GM23338 (cell line): ENCODE data around the gene SOAT2. TPM values are rescaled to one million over a fixed set of nuclear protein-coding genes. Genes with fewer than 3 reads are reported as not detected.

Experiments
- ATAC-seq: fragments of 200-7000 bp; cut with Tn5 transposase; 3 replicates; pipeline ENCODE4 v1.9.1; 2020
- DNase-seq: peaks from one replicate; pipeline ENCODE4 v3.0.0-alpha.2; 2015; ENCODE audit warnings: low spot score
- H2AFZ ChIP-seq: fragments of 200-600 bp; sonication (generic); 2 replicates; pipeline ENCODE4 v1.8.0; 2016; ENCODE audit warnings: antibody characterized with exemption, mild to moderate bottlenecking, moderate library complexity
- H3F3A ChIP-seq: fragments of 200-600 bp; sonication (generic); replicated peaks from 2 replicates; pipeline ENCODE4 v1.8.0; 2017; ENCODE audit warnings: antibody characterized with exemption, mixed run types, low read depth
- H3K27ac ChIP-seq: fragments of 200-600 bp; sonication (generic); 2 replicates; pipeline ENCODE4 v1.6.1; 2016; ENCODE audit warnings: low read depth
- H3K27me3 ChIP-seq: fragments of 200-600 bp; sonication (generic); 2 replicates; pipeline ENCODE4 v1.8.0; 2016; ENCODE audit warnings: mild to moderate bottlenecking, mixed run types, moderate library complexity; ENCODE audit not compliant: insufficient read depth
- H3K36me3 ChIP-seq: fragments of 200-600 bp; sonication (generic); 2 replicates; pipeline ENCODE4 v1.8.0; 2016; ENCODE audit warnings: mild to moderate bottlenecking; ENCODE audit not compliant: insufficient read depth
- H3K4me1 ChIP-seq: fragments of 200-600 bp; sonication (generic); 2 replicates; pipeline ENCODE4 v1.8.0; 2016; ENCODE audit warnings: mild to moderate bottlenecking, moderate library complexity; ENCODE audit not compliant: insufficient read depth
- H3K4me2 ChIP-seq: fragments of 200-600 bp; sonication (generic); 2 replicates; pipeline ENCODE4 v1.7.1; 2017; ENCODE audit warnings: mixed run types
- H3K4me3 ChIP-seq: fragments of 200-600 bp; sonication (generic); 2 replicates; pipeline ENCODE4 v1.6.1; 2016; ENCODE audit warnings: mixed run types
- H3K79me2 ChIP-seq: fragments of 200-600 bp; sonication (generic); replicated peaks from 2 replicates; pipeline ENCODE4 v1.8.0; 2017; ENCODE audit warnings: mild to moderate bottlenecking; ENCODE audit not compliant: insufficient read depth
- H3K9me2 ChIP-seq: fragments of 200-600 bp; sonication (generic); 2 replicates; pipeline ENCODE4 v1.8.0; 2017; ENCODE audit not compliant: insufficient read depth
- H4K20me1 ChIP-seq: fragments of 200-600 bp; sonication (generic); replicated peaks from 2 replicates; pipeline ENCODE4 v1.8.0; 2017; ENCODE audit warnings: mild to moderate bottlenecking; ENCODE audit not compliant: insufficient read depth
- H3K27ac Mint-ChIP-seq: 2 replicates; pipeline ENCODE4 v1.8.0; 2020; ENCODE audit warnings: inconsistent platforms, mild to moderate bottlenecking, moderate library complexity, mixed read lengths
- H3K27me3 Mint-ChIP-seq: 3 replicates; pipeline ENCODE4 v1.8.0; 2022; ENCODE audit warnings: low read depth, mild to moderate bottlenecking, moderate library complexity, mixed read lengths, inconsistent platforms; ENCODE audit not compliant: insufficient read depth, poor library complexity
- H3K36me3 Mint-ChIP-seq: 3 replicates; pipeline ENCODE4 v1.8.0; 2021; ENCODE audit warnings: low read depth, mild to moderate bottlenecking, inconsistent platforms, moderate library complexity, mixed read lengths
- H3K4me1 Mint-ChIP-seq: 3 replicates; pipeline ENCODE4 v1.8.0; 2020; ENCODE audit warnings: mild to moderate bottlenecking, inconsistent platforms, mixed read lengths
- H3K4me3 Mint-ChIP-seq: 3 replicates; pipeline ENCODE4 v1.8.0; 2021; ENCODE audit warnings: moderate library complexity, mild to moderate bottlenecking, inconsistent platforms, mixed read lengths
- H3K9me3 Mint-ChIP-seq: 3 replicates; pipeline ENCODE4 v1.8.0; 2020; ENCODE audit warnings: moderate library complexity, mild to moderate bottlenecking, inconsistent platforms, mixed read lengths
- CREB1 ChIP-seq: fragments of 250-450 bp; sonication (Bioruptor Pico); IDR thresholded peaks from 2 replicates; pipeline ENCODE4 v1.5.0; 2020; ENCODE audit warnings: low read depth, mild to moderate bottlenecking, moderate library complexity
- CTCF ChIP-seq, 2 experiments: fragments of 200-600 bp in 1 of 2; sonication (generic) in 1 of 2; conservative IDR thresholded peaks; 2 replicates each; pipeline versions ENCODE4 v1.5.1 to v1.6.1; 2016 to 2017; ENCODE audit warnings: antibody characterized with exemption in 2 of 2, low read depth in 2 of 2, mild to moderate bottlenecking in 2 of 2, moderate library complexity in 1 of 2
- ETS1 ChIP-seq: IDR thresholded peaks from 2 replicates; pipeline ENCODE4 v1.6.1; 2016; ENCODE audit warnings: antibody characterized with exemption
- EZH2 ChIP-seq: fragments of 200-600 bp; sonication (generic); IDR thresholded peaks from one replicate; pipeline ENCODE4 v1.8.0; 2017; ENCODE audit warnings: antibody characterized with exemption, mild to moderate bottlenecking, low read depth; ENCODE audit not compliant: unreplicated experiment
- EZH2phosphoT487 ChIP-seq: fragments of 200-600 bp; sonication (generic); IDR thresholded peaks from one replicate; pipeline ENCODE4 v1.8.1; 2018; ENCODE audit warnings: antibody characterized with exemption; ENCODE audit not compliant: unreplicated experiment
- JUNB ChIP-seq: IDR thresholded peaks from one replicate; pipeline ENCODE4 v1.6.1; 2016; ENCODE audit warnings: antibody characterized with exemption; ENCODE audit not compliant: unreplicated experiment
- NANOG ChIP-seq: IDR thresholded peaks from 2 replicates; pipeline ENCODE4 v1.6.1; 2016; ENCODE audit warnings: antibody characterized with exemption, borderline replicate concordance
- POLR2AphosphoS5 ChIP-seq: IDR thresholded peaks from 2 replicates; pipeline ENCODE4 v1.6.1; 2016; ENCODE audit warnings: antibody characterized with exemption, low read depth
- REST ChIP-seq: IDR thresholded peaks from one replicate; pipeline ENCODE4 v1.6.1; 2018; ENCODE audit warnings: antibody characterized with exemption; ENCODE audit not compliant: unreplicated experiment
- STAT1 ChIP-seq: IDR thresholded peaks from one replicate; pipeline ENCODE4 v1.6.1; 2016; ENCODE audit warnings: antibody characterized with exemption; ENCODE audit not compliant: unreplicated experiment
- ZNF114 ChIP-seq: fragments of 250-450 bp; sonication (Bioruptor Pico); IDR thresholded peaks from 2 replicates; pipeline ENCODE4 v1.5.0; 2020; ENCODE audit warnings: mild to moderate bottlenecking, moderate library complexity
- ZNF331 ChIP-seq: fragments of 250-450 bp; sonication (Bioruptor Pico); IDR thresholded peaks from 2 replicates; pipeline ENCODE4 v1.5.0; 2020; ENCODE audit warnings: low read depth, mild to moderate bottlenecking, moderate library complexity
- ZNF462 ChIP-seq: fragments of 250-450 bp; sonication (Bioruptor Pico); IDR thresholded peaks from 2 replicates; pipeline ENCODE4 v1.5.0; 2020; ENCODE audit warnings: mild to moderate bottlenecking, moderate library complexity
- polyA plus RNA-seq: library from polyadenylated mRNA; unstranded; fragments of >200 nt; fragmentation: Nextera tagmentation; extraction: Ambion mirVana; gene quantifications from 2 replicates; pipeline ENCODE4 v1.2.1, GENCODE V29; 2016
- total RNA-seq: library from RNA; depleted of rRNA; stranded (reverse); fragments of >200 nt; shearing (Covaris generic); gene quantifications from 2 replicates; pipeline ENCODE4 v1.2.3, GENCODE V29; 2014

SOAT2 gene
- total and polyA plus RNA-seq, 2 experiments from 2014 or later: not detected

GRCh38 chr12:53105712-53106439 lies 2.6 kb downstream of the SOAT2 start:
- Histone ChIP-seq H2AFZ (no peak overlapping the region), H3K27me3 (no peaks in the 10 kb centered on the region), H3F3A (no peaks in the 10 kb centered on the region), H3K79me2 (no peaks in the 10 kb centered on the region), H3K36me3 (no peaks in the 10 kb centered on the region; the same call in 1 of the 2 replicates), H3K4me2 (no peak overlapping the region), H3K27ac (no peak overlapping the region), H3K4me3 (no peak overlapping the region), H3K4me1 (peaks cover 20% of the 10 kb centered on the region), H3K9me2 (no peaks in the 10 kb centered on the region), H4K20me1 (no peaks in the 10 kb centered on the region)
- Mint-ChIP-seq H3K9me3 (peaks cover 10% of the 10 kb centered on the region; the same call in 2 of the 3 replicates), H3K36me3 (peaks cover 3% of the 10 kb centered on the region; the same call in 1 of the 3 replicates), H3K27me3 (peaks cover 13% of the 10 kb centered on the region), H3K4me1 (peaks cover 25% of the 10 kb centered on the region), H3K4me3 (no peak overlapping the region), H3K27ac (no peak overlapping the region)
- DNase-seq (no peak), ATAC-seq (no peak)
- TF ChIP-seq POLR2AphosphoS5 (no peak), CTCF (conservative IDR thresholded peaks at IDR 0.05; ENCODE audit: low read depth in 2 of 2) (no peak), NANOG (no peak), ZNF331 (CRISPR knock-in tag) (no peak), EZH2phosphoT487 (no peak), ZNF114 (CRISPR knock-in tag) (no peak), ETS1 (no peak), STAT1 (no peak), ZNF462 (CRISPR knock-in tag) (no peak), JUNB (no peak), REST (no peak), CREB1 (no peak), EZH2 (no peak)
